ENCODE data around the gene LY6G5C. TPM values are rescaled to one million over a fixed set of nuclear protein-coding genes. Genes with fewer than 3 reads are reported as not detected.

Gene LY6G5C
- total and polyA plus RNA-seq, 2 of the 13 experiments (the other 11 are each of a cell fraction or from before 2014, with no cell fraction given), result 0.33 to 0.55 TPM

DNA sequence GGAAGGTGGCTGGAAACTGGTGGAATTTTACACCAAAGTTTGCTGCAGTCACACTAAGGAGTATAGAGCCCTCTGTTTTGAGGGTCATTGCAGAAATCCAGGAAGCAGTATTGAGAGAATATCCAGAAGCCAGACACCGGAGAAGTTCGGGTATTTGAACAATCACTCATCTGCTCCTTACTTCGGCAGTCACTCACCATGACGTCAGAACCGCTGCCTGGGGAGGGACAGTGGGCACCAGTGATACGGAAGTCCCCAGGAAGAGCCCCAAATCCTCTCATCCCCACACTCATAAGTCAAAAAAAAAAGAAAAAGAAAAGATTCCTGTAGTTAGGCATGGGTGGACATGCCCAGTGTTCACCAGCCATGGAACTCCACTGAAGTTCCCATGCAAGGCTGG is 4.0 kb downstream of the LY6G5C start:
- no TSS peak for BruUV-seq (replicated peaks)
- no peak overlapping the region for H3K27ac ChIP-seq (ENCODE audit: extremely low read length, insufficient read depth, low read length)
- no peak overlapping the region for H3K4me2 ChIP-seq (ENCODE audit: low read depth, low read length)
- no peaks in the 10 kb centered on the region for H3K27me3 ChIP-seq (ENCODE audit: control insufficient read depth in 1 of 2, insufficient read depth in 2 of 2, low read length in 2 of 2)
- in situ Hi-C loops (cut with HindIII; ENCODE audit: extremely low pct_ligation_motif_present, low pct_unique_long_range_greater_than_20kb) (no loop called here), intact Hi-C loops (cut with micrococcal nuclease; ENCODE audit: unreplicated experiment) (no loop called here)
- ChIA-PET POLR2A (no interaction called here), CTCF (ENCODE audit: low intra/inter-chr PET ratio, low total read pairs) (no interaction called here)
- H3K9me3 ChIP-seq (ENCODE audit: low read length), result no peaks in the 10 kb centered on the region
- peaks cover 6 to 9% of the 10 kb centered on the region in 2 experiments; a peak in 4 of 5 replicates for H3K36me3 ChIP-seq (replicated peaks in 1 of 2; ENCODE audit: control insufficient read depth in 1 of 2, insufficient read depth in 2 of 2, low read length in 2 of 2)
- H3K4me1 ChIP-seq (ENCODE audit: insufficient read depth, low read length), result peaks cover 11% of the 10 kb centered on the region
- no peak overlapping the region for H3K4me3 ChIP-seq (replicated peaks in 1 of 3; ENCODE audit: insufficient read depth in 1 of 3, low read depth in 2 of 3, low read length in 3 of 3)
- ATAC-seq (no peak), DNase-seq (ENCODE audit: low spot score) (no peak), FAIRE-seq (no peak)
- 51% methylated on average over 6 of the region's 6 CpGs for WGBS (ENCODE audit: low lambda C conversion rate)
- H3K9ac ChIP-seq (ENCODE audit: insufficient read depth, low read depth, low read length), result no peak overlapping the region
- H2AFZ ChIP-seq (ENCODE audit: low read length), result no peak overlapping the region
- no peaks in the 10 kb centered on the region for H3K79me2 ChIP-seq (ENCODE audit: insufficient read depth, low read length)
- TF ChIP-seq XRCC5 (optimal IDR thresholded peaks at IDR 0.05; ENCODE audit: low read length), result no peak
- peak; percentile 85 for TF ChIP-seq CREB1 (IDR thresholded peaks at IDR 0.05)
- no peak for TF ChIP-seq CREB1 (CRISPR knock-in tag; IDR thresholded peaks at IDR 0.05)
- TF ChIP-seq ZNF232 (CRISPR knock-in tag; IDR thresholded peaks at IDR 0.05; ENCODE audit: borderline replicate concordance), result no peak
- TF ChIP-seq ATF7 (IDR thresholded peaks at IDR 0.05), result peak; percentile 67
- TF ChIP-seq ATF7 (CRISPR knock-in tag; IDR thresholded peaks at IDR 0.05), result no peak
- no peaks in the 10 kb centered on the region for H4K20me1 ChIP-seq (ENCODE audit: insufficient read depth, low read length)

DNA sequence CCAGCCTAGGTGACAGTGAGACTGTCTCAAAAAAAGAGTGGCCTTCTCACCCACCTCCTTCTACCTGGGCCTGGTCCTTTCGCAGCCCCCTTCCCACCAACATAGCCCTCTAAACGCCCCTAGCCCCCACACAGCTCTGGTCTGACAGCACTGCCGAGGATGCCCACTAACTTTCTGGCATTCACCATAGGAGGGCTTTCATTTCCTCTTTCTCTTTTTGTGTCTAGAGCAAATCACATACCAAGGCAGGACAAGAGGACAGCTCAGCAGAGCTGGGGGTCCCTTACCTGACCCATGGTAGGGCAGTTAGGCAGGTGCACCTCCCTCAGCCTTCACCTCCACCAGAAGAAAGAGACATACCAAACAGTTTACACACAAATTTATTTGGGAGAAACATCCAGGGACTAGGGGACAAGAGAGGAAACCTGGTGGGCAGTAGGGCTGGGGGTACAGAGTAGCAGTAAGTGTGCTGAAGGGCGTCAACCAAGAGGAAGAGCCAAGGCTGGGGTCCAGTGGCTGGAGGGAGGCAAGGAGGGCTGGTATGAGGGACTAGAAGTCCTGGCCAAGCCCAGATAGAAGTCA is 4.5 kb downstream of the LY6G5C start:
- FAIRE-seq, result no peak
- no peak for DNase-seq (ENCODE audit: low spot score)
- BruUV-seq (replicated peaks), result no TSS peak
- Histone ChIP-seq H3K4me2 (ENCODE audit: low read depth, low read length) (no peak overlapping the region), H4K20me1 (ENCODE audit: insufficient read depth, low read length) (no peaks in the 10 kb centered on the region), H3K9ac (ENCODE audit: insufficient read depth, low read depth, low read length) (no peak overlapping the region), H3K27me3 (ENCODE audit: control insufficient read depth in 1 of 2, insufficient read depth in 2 of 2, low read length in 2 of 2) (no peaks in the 10 kb centered on the region), H3K27ac (ENCODE audit: extremely low read length, insufficient read depth, low read length) (no peak overlapping the region), H3K4me1 (ENCODE audit: insufficient read depth, low read length) (peaks cover 11% of the 10 kb centered on the region), H3K36me3 (replicated peaks in 1 of 2; ENCODE audit: control insufficient read depth in 1 of 2, insufficient read depth in 2 of 2, low read length in 2 of 2) (peaks cover 10 to 14% of the 10 kb centered on the region in 2 experiments), H2AFZ (ENCODE audit: low read length) (no peak overlapping the region), H3K9me3 (ENCODE audit: low read length) (no peaks in the 10 kb centered on the region), H3K79me2 (ENCODE audit: insufficient read depth, low read length) (no peaks in the 10 kb centered on the region), H3K4me3 (replicated peaks in 1 of 3; ENCODE audit: insufficient read depth in 1 of 3, low read depth in 2 of 3, low read length in 3 of 3) (no peak overlapping the region)
- in situ Hi-C loops (cut with HindIII; ENCODE audit: extremely low pct_ligation_motif_present, low pct_unique_long_range_greater_than_20kb), result no loop called here
- CTCF ChIA-PET (ENCODE audit: low intra/inter-chr PET ratio, low total read pairs), result no interaction called here
- ATAC-seq, result no peak
- intact Hi-C loops (cut with micrococcal nuclease; ENCODE audit: unreplicated experiment), result no loop called here
- 84% methylated on average over 4 of the region's 4 CpGs for WGBS (ENCODE audit: low lambda C conversion rate)
- POLR2A ChIA-PET, result no interaction called here
- TF ChIP-seq RNF219 (CRISPR knock-in tag; IDR thresholded peaks at IDR 0.05) (no peak), ZNF124 (CRISPR knock-in tag; IDR thresholded peaks at IDR 0.05) (no peak), NKX3-1 (CRISPR knock-in tag; IDR thresholded peaks at IDR 0.05) (no peak), SOX6 (IDR thresholded peaks at IDR 0.05) (no peak), SOX6 (CRISPR knock-in tag; IDR thresholded peaks at IDR 0.05) (no peak)
- TF ChIP-seq, protein P1, sequence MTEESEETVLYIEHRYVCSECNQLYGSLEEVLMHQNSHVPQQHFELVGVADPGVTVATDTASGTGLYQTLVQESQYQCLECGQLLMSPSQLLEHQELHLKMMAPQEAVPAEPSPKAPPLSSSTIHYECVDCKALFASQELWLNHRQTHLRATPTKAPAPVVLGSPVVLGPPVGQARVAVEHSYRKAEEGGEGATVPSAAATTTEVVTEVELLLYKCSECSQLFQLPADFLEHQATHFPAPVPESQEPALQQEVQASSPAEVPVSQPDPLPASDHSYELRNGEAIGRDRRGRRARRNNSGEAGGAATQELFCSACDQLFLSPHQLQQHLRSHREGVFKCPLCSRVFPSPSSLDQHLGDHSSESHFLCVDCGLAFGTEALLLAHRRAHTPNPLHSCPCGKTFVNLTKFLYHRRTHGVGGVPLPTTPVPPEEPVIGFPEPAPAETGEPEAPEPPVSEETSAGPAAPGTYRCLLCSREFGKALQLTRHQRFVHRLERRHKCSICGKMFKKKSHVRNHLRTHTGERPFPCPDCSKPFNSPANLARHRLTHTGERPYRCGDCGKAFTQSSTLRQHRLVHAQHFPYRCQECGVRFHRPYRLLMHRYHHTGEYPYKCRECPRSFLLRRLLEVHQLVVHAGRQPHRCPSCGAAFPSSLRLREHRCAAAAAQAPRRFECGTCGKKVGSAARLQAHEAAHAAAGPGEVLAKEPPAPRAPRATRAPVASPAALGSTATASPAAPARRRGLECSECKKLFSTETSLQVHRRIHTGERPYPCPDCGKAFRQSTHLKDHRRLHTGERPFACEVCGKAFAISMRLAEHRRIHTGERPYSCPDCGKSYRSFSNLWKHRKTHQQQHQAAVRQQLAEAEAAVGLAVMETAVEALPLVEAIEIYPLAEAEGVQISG (CRISPR knock-in tag; IDR thresholded peaks at IDR 0.05), result no peak
